Left ventricle myocardium inferior (tissue), 1 donor: ENCODE data around the gene FOXL2. TPM values are rescaled to one million over a fixed set of nuclear protein-coding genes. Genes with fewer than 3 reads are reported as not detected.

Experiments used
- DNase-seq: peaks from one replicate; pipeline ENCODE4 v3.0.0-alpha.2; 2020
- H3K27ac ChIP-seq: fragments of 200-600 bp; replicated peaks from 2 replicates; pipeline ENCODE4 v1.8.0; 2021
- H3K27me3 ChIP-seq: fragments of 200-600 bp; 2 replicates; pipeline ENCODE4 v1.8.0; 2021; ENCODE audit warnings: low read depth
- H3K36me3 ChIP-seq: fragments of 200-600 bp; 2 replicates; pipeline ENCODE4 v1.8.0; 2021
- H3K4me1 ChIP-seq: fragments of 200-600 bp; 2 replicates; pipeline ENCODE4 v1.8.0; 2021
- H3K4me3 ChIP-seq: fragments of 200-600 bp; 2 replicates; pipeline ENCODE4 v1.8.0; 2021; ENCODE audit warnings: mild to moderate bottlenecking, moderate library complexity
- H3K9me3 ChIP-seq: fragments of 200-600 bp; replicated peaks from 2 replicates; pipeline ENCODE4 v1.8.0; 2021
- intact Hi-C: fragments of 100-400 bp; cut with micrococcal nuclease; formaldehyde crosslinking; loops from one replicate; pipeline ENCODE4 v1.11.0; 2022
- total RNA-seq: library from RNA; stranded (reverse); fragmentation: NEBNext Ultra II Directional; extraction: Animal tissue kit (Norgen Biotek cat#: 25700); gene quantifications from one replicate; pipeline ENCODE4 v1.2.1, GENCODE V29; 2021
- TF ChIP-seq, protein P1 (sequence below): fragments of 200-600 bp; IDR thresholded peaks from 2 replicates; pipeline ENCODE4 v1.8.0; 2021; ENCODE audit warnings: antibody characterized with exemption, mild to moderate bottlenecking, borderline replicate concordance
- donor health status: DM: no; HTN: yes; CAD: no; lungs with severe emphysema.

Gene FOXL2
- total RNA-seq, 1 donor from 2014 or later, result not detected

DNA sequence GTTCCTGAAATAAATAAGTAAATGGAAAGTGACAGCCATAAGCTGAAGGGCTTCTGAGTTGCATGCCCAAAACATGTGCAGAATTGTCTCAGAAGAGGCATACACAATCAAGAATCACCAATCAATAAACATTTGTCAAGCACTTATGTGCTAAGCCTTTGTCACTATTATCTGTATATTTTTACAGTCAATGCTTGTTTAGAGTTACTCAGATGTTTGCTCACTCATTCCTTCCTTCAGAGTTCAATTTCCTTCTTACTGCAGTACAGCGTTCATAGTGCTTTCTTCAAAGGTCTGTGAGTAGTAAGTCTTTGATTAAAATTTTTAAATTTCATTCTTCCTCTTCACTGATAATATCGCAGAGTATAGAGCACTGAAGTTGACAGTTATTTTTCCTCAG is 17.3 kb upstream of the FOXL2 start:
- H3K27ac ChIP-seq, result no peak overlapping the region
- no peak overlapping the region for H3K4me3 ChIP-seq
- peaks cover 7% of the 10 kb centered on the region for H3K4me1 ChIP-seq
- TF ChIP-seq, protein P1, sequence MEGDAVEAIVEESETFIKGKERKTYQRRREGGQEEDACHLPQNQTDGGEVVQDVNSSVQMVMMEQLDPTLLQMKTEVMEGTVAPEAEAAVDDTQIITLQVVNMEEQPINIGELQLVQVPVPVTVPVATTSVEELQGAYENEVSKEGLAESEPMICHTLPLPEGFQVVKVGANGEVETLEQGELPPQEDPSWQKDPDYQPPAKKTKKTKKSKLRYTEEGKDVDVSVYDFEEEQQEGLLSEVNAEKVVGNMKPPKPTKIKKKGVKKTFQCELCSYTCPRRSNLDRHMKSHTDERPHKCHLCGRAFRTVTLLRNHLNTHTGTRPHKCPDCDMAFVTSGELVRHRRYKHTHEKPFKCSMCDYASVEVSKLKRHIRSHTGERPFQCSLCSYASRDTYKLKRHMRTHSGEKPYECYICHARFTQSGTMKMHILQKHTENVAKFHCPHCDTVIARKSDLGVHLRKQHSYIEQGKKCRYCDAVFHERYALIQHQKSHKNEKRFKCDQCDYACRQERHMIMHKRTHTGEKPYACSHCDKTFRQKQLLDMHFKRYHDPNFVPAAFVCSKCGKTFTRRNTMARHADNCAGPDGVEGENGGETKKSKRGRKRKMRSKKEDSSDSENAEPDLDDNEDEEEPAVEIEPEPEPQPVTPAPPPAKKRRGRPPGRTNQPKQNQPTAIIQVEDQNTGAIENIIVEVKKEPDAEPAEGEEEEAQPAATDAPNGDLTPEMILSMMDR, result no peak
- intact Hi-C loops, result no loop called here
- peaks cover 90% of the 10 kb centered on the region for H3K27me3 ChIP-seq
- H3K9me3 ChIP-seq, result peaks cover 25% of the 10 kb centered on the region
- no peak for DNase-seq
- H3K36me3 ChIP-seq, result no peaks in the 10 kb centered on the region

DNA sequence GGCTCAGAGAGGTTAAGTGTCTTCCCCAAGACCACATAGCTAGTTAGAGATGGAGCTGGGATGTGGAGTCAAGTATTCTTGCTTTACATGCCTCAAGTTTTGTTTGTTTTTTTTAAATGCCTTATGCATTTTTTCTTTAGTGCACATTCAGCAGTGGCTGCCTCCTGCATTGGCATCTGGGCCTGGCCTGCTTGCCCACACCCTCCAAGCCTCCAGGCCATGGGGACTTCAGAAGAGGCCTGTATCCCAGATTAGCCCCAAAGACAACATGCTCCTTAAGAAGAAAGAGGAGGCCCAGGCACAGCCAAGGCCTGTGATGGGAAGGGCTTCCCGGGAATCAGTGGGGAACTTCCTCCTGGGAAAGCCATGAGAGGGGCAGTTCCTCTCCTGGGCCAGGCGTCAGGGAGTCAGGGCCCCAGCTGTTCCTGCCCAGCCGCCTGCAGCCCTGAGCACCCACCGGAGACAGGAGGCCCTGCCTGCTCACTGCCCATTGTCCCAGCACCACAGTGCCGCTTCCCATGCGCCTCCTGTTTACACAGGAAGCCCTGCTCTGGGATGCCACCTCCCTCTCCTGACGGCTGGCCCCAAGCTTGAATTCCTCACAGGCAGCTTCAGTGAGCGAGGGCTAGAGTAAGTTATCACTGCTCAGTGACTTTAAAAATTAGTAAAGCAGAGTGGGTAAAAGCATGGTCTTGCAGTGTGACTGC is 16.1 kb upstream of the FOXL2 start:
- DNase-seq, result no peak

DNA sequence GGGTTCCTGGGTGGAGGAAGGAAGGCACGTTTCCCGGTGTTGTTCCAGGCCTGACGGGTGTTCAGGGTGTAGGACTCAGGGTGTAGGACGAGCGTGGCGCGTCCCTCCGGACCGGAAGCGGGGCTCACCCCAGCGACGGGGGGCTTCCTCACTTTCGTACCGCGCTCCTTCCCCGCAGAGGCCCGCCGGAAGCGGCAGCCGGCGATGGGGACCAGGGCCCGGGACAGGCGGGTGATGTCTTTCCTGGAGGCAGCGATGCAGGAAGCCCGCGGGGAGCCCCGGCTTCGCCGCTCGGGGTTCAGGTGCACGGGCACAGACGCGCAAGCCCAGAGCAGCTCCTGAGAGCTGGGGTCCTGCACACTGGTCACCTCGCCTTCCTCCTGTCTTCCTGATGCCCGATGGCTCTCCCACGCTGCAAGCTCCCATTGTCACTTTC is 13.5 kb upstream of the FOXL2 start:
- DNase-seq, result no peak
- peaks cover 97% of the 10 kb centered on the region for H3K27me3 ChIP-seq
- H3K9me3 ChIP-seq, result peaks cover 21% of the 10 kb centered on the region
- H3K4me1 ChIP-seq, result peaks cover 7% of the 10 kb centered on the region
- H3K36me3 ChIP-seq, result no peaks in the 10 kb centered on the region
- no peak overlapping the region for H3K27ac ChIP-seq
- TF ChIP-seq, protein P1, result no peak
- intact Hi-C loops, result no loop called here
- H3K4me3 ChIP-seq, result peak overlapping the region; percentile 17

More for the DNA sequence above, 16.1 kb upstream of the FOXL2 start:
- intact Hi-C loops, result no loop called here
- Histone ChIP-seq H3K4me3 (no peak overlapping the region), H3K9me3 (peaks cover 25% of the 10 kb centered on the region), H3K36me3 (no peaks in the 10 kb centered on the region), H3K27me3 (peaks cover 90% of the 10 kb centered on the region), H3K27ac (no peak overlapping the region), H3K4me1 (peaks cover 7% of the 10 kb centered on the region)
- TF ChIP-seq, protein P1, result no peak

DNA sequence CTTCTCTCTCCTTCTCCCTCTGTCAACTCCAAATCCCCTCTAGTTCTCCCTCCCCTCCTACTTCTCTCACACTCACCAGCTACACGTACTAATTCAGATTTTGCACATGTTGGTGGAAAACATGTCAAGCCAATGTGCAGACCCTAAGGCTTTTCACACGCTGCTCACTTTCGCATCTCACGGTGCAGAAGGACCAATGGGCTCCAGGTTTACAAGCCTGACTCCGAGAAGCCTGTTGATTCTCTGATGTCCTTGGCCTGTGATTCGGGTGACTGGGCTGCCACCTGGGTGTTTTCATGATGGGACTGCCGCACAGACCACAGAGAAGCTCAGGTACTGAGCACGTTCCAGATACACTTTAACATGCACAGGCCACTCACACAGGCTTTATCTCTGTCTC is 3.8 kb upstream of the FOXL2 start:
- Histone ChIP-seq H3K4me1 (peaks cover 32% of the 10 kb centered on the region), H3K4me3 (peak overlapping the region; percentile 61), H3K27ac (no peak overlapping the region), H3K27me3 (peaks cover 100% of the 10 kb centered on the region), H3K36me3 (no peaks in the 10 kb centered on the region), H3K9me3 (no peaks in the 10 kb centered on the region)
- intact Hi-C loops, result no loop called here
- DNase-seq, result no peak
- TF ChIP-seq, protein P1, result no peak

DNA sequence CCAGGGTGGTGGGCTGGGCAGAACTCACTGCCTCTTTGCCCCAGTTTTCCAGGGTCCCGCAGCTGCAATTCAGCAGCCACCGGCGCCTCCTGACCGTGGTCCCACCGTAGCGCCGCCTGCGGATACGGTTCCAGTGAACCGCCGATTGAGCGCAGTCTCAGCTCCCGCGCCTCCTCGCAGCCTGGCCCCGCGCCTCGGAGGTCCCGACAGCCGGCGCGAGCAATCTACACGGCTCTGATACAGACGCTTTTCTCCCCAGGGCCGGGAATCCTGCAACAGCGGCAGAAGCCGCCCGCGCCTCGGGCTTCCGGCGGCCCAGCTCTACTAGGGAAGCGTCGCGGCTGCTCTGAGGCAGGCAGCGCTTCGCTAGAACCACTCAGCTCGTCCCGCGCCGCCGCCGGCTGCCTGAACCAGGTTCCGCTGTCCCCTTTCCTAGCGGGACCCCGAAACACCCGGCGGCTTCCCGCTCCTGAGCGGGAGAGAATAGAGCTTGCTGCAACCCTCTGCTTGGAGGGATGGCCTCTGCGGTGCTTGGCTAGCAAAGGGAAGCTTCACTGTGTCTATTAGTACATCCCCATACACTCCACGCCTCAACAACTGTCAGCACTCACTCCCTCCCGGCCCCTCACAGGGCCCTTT is 3.2 kb upstream of the FOXL2 start:
- Histone ChIP-seq H3K36me3 (no peaks in the 10 kb centered on the region), H3K9me3 (no peaks in the 10 kb centered on the region), H3K27ac (no peak overlapping the region), H3K4me1 (peaks cover 36% of the 10 kb centered on the region), H3K27me3 (peaks cover 100% of the 10 kb centered on the region), H3K4me3 (peak overlapping the region; percentile 61)
- DNase-seq, result no peak
- intact Hi-C loops, result no loop called here
- TF ChIP-seq, protein P1, result no peak
